GM21360 (cell line): ENCODE measurements around the gene CCDC73.
A peak's percentile ranks its signal among the peaks of the same experiment; 100 is the strongest.
"Not testable (repeated sequence)": the region's sequence is repeated elsewhere in the genome, so short reads cannot be mapped to it uniquely, and the experiment has no call there.

ENCODE experiments used
- ATAC-seq: cut with Tn5 transposase; IDR thresholded peaks from one replicate; pipeline ENCODE4 v1.9.1; 2021; ENCODE audit warnings: mild to moderate bottlenecking, moderate library complexity; ENCODE audit not compliant: unreplicated experiment

CCDC73 gene

GRCh38 chr11:32708978-32709377 is 85.5 kb downstream of the CCDC73 start:
- not testable (repeated sequence) for ATAC-seq

- peak; percentile 98 for ATAC-seq
Observed at GRCh38 chr11:32706985-32707741, 87.3 kb downstream of the CCDC73 start.

GRCh38 chr11:32705309-32706033 is 89.0 kb downstream of the CCDC73 start:
- no peak for ATAC-seq

GRCh38 chr11:32704775-32705174 is 89.7 kb downstream of the CCDC73 start:
- no peak for ATAC-seq

- no peak for ATAC-seq
Observed at GRCh38 chr11:32704261-32704660, 90.2 kb downstream of the CCDC73 start.

GRCh38 chr11:32701616-32702015 is 92.8 kb downstream of the CCDC73 start:
- ATAC-seq, result no peak

GRCh38 chr11:32698579-32698978 is 95.9 kb downstream of the CCDC73 start:
- ATAC-seq, result no peak

- no peak for ATAC-seq
Observed at GRCh38 chr11:32671051-32671450, 123.4 kb downstream of the CCDC73 start.

- ATAC-seq, result no peak
Observed at GRCh38 chr11:32659672-32660071, 134.8 kb downstream of the CCDC73 start.

- no peak for ATAC-seq
Observed at GRCh38 chr11:32658639-32659406, 135.6 kb downstream of the CCDC73 start.

GRCh38 chr11:32643526-32643925 is 150.9 kb downstream of the CCDC73 start:
- no peak for ATAC-seq

GRCh38 chr11:32641361-32641760 is 153.1 kb downstream of the CCDC73 start:
- no peak for ATAC-seq

GRCh38 chr11:32635819-32636218 is 158.6 kb downstream of the CCDC73 start:
- ATAC-seq, result no peak

GRCh38 chr11:32630844-32631243 is 163.6 kb downstream of the CCDC73 start:
- ATAC-seq, result no peak

GRCh38 chr11:32616903-32617302 is 177.6 kb downstream of the CCDC73 start:
- no peak for ATAC-seq

- no peak for ATAC-seq
Observed at GRCh38 chr11:32615422-32615821, 179.0 kb downstream of the CCDC73 start.

- ATAC-seq, result no peak
Observed at GRCh38 chr11:32613500-32614151, 180.8 kb downstream of the CCDC73 start.

- ATAC-seq, result no peak
Observed at GRCh38 chr11:32610797-32611352, 183.6 kb downstream of the CCDC73 start.

- ATAC-seq, result not testable (repeated sequence)
Observed at GRCh38 chr11:32608826-32609225, 185.6 kb downstream of the CCDC73 start.

- ATAC-seq, result no peak
Observed at GRCh38 chr11:32606220-32606619, 188.2 kb downstream of the CCDC73 start.
